Activated CD4-positive, alpha-beta T cell treated with anti-CD3 and anti-CD28 coated beads, Interleukin-2, amount 10 ng/mL, durations not matched to agents 7 days and 5 days (primary cell): ENCODE results near the gene RTN3. TPM values are rescaled to one million over a fixed set of nuclear protein-coding genes. Genes with fewer than 3 reads are reported as not detected.
"Not testable (repeated sequence)": the region's sequence is repeated elsewhere in the genome, so short reads cannot be mapped to it uniquely, and the experiment has no call there.

Source experiments
- CTCF ChIA-PET: fragments of 350-600 bp; sonication (Branson Sonifier 250); formaldehyde crosslinking; loops from one replicate; lab custom pipeline; 2021; ENCODE audit warnings: antibody characterized with exemption; lab: Charles Lee
- POLR2A ChIA-PET: fragments of 350-600 bp; sonication (Branson Sonifier 250); formaldehyde crosslinking; loops from one replicate; lab custom pipeline; 2021; ENCODE audit warnings: antibody characterized with exemption; lab: Charles Lee
- DNase-seq: peaks from one replicate; pipeline ENCODE4 v3.0.0-alpha.2; 2020
- H3K27ac Mint-ChIP-seq: one replicate; pipeline ENCODE4 v1.8.0; 2021; ENCODE audit warnings: mild to moderate bottlenecking, moderate library complexity, mixed read lengths
- H3K27me3 Mint-ChIP-seq: one replicate; pipeline ENCODE4 v1.8.0; 2021; ENCODE audit warnings: mixed read lengths
- H3K36me3 Mint-ChIP-seq: one replicate; pipeline ENCODE4 v1.8.0; 2021; ENCODE audit warnings: low read depth, mixed read lengths
- H3K4me1 Mint-ChIP-seq: one replicate; pipeline ENCODE4 v1.8.0; 2021; ENCODE audit warnings: mixed read lengths
- H3K4me3 Mint-ChIP-seq: one replicate; pipeline ENCODE4 v1.8.0; 2021; ENCODE audit warnings: mild to moderate bottlenecking, moderate library complexity, mixed read lengths
- H3K9me3 Mint-ChIP-seq: one replicate; pipeline ENCODE4 v1.8.0; 2021; ENCODE audit warnings: mixed read lengths
- total RNA-seq, 2 experiments: library from RNA; stranded (reverse); gene quantifications; one replicate each; pipeline ENCODE4 v1.2.3, GENCODE V29; 2021

Gene RTN3
- total RNA-seq, 2 experiments from 2014 or later: 65.9 to 72.7 TPM

- DNase-seq: peak; percentile 31
- no peaks in the 10 kb centered on the region for H3K27me3 Mint-ChIP-seq
- H3K9me3 Mint-ChIP-seq: no peaks in the 10 kb centered on the region
- peaks cover 41% of the 10 kb centered on the region for H3K4me1 Mint-ChIP-seq
- peak overlapping the region; percentile 79 for H3K4me3 Mint-ChIP-seq
- peaks cover 16% of the 10 kb centered on the region for H3K36me3 Mint-ChIP-seq
- CTCF ChIA-PET: interaction anchor here (1.3 to 1.5 kb wide), 4 partner anchors 9 to 188 kb away, joined by 3 to 8 read pairs (median 4); partner anchors contain the start of gene RTN3
- H3K27ac Mint-ChIP-seq: peak overlapping the region; percentile 92
- POLR2A ChIA-PET: no interaction called here
Observed at GRCh38 chr11:63670433-63671321, 10.6 kb upstream of the RTN3 start.

- Mint-ChIP-seq H3K27ac (peak within 1 kb of the TSS; percentile 92), H3K9me3 (no peaks in the 10 kb centered on the region), H3K36me3 (peaks cover 16% of the 10 kb centered on the region), H3K4me3 (peak within 1 kb of the TSS; percentile 79), H3K4me1 (peaks cover 38% of the 10 kb centered on the region), H3K27me3 (no peaks in the 10 kb centered on the region)
- peak; percentile 95 for DNase-seq
- CTCF ChIA-PET: interaction anchor here (1.3 to 1.5 kb wide), 3 partner anchors 8 to 10 kb away, joined by 3 to 8 read pairs (median 5); partner anchors contain the start of gene RTN3
- POLR2A ChIA-PET: no interaction called here
Observed at GRCh38 chr11:63671322-63672155, 9.8 kb upstream of the RTN3 start, which contains the start of gene ATL3. Gene ATL3, minus strand, starts transcription at chr11:63671376. Its CDS starts 41 bp downstream, at chr11:63671335.

- H3K9me3 Mint-ChIP-seq: no peaks in the 10 kb centered on the region
- peak overlapping the region; percentile 87 for H3K27ac Mint-ChIP-seq
- H3K36me3 Mint-ChIP-seq: peaks cover 16% of the 10 kb centered on the region
- H3K4me1 Mint-ChIP-seq: peaks cover 33% of the 10 kb centered on the region
- POLR2A ChIA-PET: no interaction called here
- no peak for DNase-seq
- H3K27me3 Mint-ChIP-seq: no peaks in the 10 kb centered on the region
- H3K4me3 Mint-ChIP-seq: peak overlapping the region; percentile 79
- CTCF ChIA-PET: interaction anchor here (1.3 kb wide), 1 partner anchor 9 kb away, joined by 5 read pairs; the partner anchor contains the start of gene RTN3
Observed at GRCh38 chr11:63672156-63672463, 9.2 kb upstream of the RTN3 start.

- Mint-ChIP-seq H3K27me3 (no peaks in the 10 kb centered on the region), H3K36me3 (peaks cover 12% of the 10 kb centered on the region), H3K9me3 (no peaks in the 10 kb centered on the region), H3K4me3 (no peak overlapping the region), H3K4me1 (peaks cover 29% of the 10 kb centered on the region), H3K27ac (peak overlapping the region; percentile 77)
- CTCF ChIA-PET: interaction anchor here (0.5 to 1.6 kb wide), 4 partner anchors 8 to 22 kb away, joined by 3 to 5 read pairs (median 4); partner anchors contain the start of gene RTN3
- POLR2A ChIA-PET: interaction anchor here (0.6 kb wide), 1 partner anchor 980 kb away, joined by 3 read pairs; no protein-coding TSS in a partner anchor
- DNase-seq: no peak
Observed at GRCh38 chr11:63672936-63673539, 8.3 kb upstream of the RTN3 start.

- H3K4me3 Mint-ChIP-seq: no peak overlapping the region
- ChIA-PET POLR2A (no interaction called here), CTCF (interaction anchor here (0.5 to 1.6 kb wide), 4 partner anchors 8 to 22 kb away, joined by 3 to 5 read pairs (median 4); partner anchors contain the start of gene RTN3)
Observed at GRCh38 chr11:63673579-63673978, 7.7 kb upstream of the RTN3 start.

GRCh38 chr11:63680834-63681320 lies 423 bp upstream of the RTN3 start:
- Mint-ChIP-seq H3K27ac (peak overlapping the region; percentile 94), H3K27me3 (no peaks in the 10 kb centered on the region), H3K9me3 (no peaks in the 10 kb centered on the region), H3K36me3 (peaks cover 5% of the 10 kb centered on the region), H3K4me3 (peak overlapping the region; percentile 86), H3K4me1 (peaks cover 27% of the 10 kb centered on the region)
- CTCF ChIA-PET: interaction anchor here (0.6 to 1.6 kb wide), 5 partner anchors 8 to 181 kb away, joined by 3 to 5 read pairs (median 5); partner anchors contain the start of gene ATL3
- DNase-seq: no peak
- POLR2A ChIA-PET: no interaction called here

More at GRCh38 chr11:63673579-63673978, 7.7 kb upstream of the RTN3 start:
- Mint-ChIP-seq H3K4me1 (peaks cover 23% of the 10 kb centered on the region), H3K27ac (no peak overlapping the region), H3K27me3 (no peaks in the 10 kb centered on the region), H3K36me3 (peaks cover 11% of the 10 kb centered on the region), H3K9me3 (no peaks in the 10 kb centered on the region)
- no peak for DNase-seq

GRCh38 chr11:63682066-63683021 lies 1.0 kb downstream of the RTN3 start:
- no peak for DNase-seq
- POLR2A ChIA-PET: no interaction called here
- Mint-ChIP-seq H3K27me3 (no peaks in the 10 kb centered on the region), H3K27ac (peak overlapping the region; percentile 94), H3K4me3 (peak overlapping the region; percentile 86), H3K4me1 (peaks cover 30% of the 10 kb centered on the region), H3K9me3 (no peaks in the 10 kb centered on the region), H3K36me3 (peaks cover 5% of the 10 kb centered on the region)
- CTCF ChIA-PET: interaction anchor here (0.6 to 1.6 kb wide), 6 partner anchors 13 to 875 kb away, joined by 3 to 7 read pairs (median 3); no protein-coding TSS in a partner anchor

GRCh38 chr11:63683133-63683991 lies 2.1 kb downstream of the RTN3 start:
- H3K27me3 Mint-ChIP-seq: no peaks in the 10 kb centered on the region
- no peaks in the 10 kb centered on the region for H3K9me3 Mint-ChIP-seq
- H3K36me3 Mint-ChIP-seq: peaks cover 5% of the 10 kb centered on the region
- ChIA-PET POLR2A (no interaction called here), CTCF (no interaction called here)
- DNase-seq: no peak
- peak overlapping the region; percentile 19 for H3K27ac Mint-ChIP-seq
- peaks cover 34% of the 10 kb centered on the region for H3K4me1 Mint-ChIP-seq
- peak overlapping the region; percentile 86 for H3K4me3 Mint-ChIP-seq

- H3K4me1 Mint-ChIP-seq: peaks cover 43% of the 10 kb centered on the region
- CTCF ChIA-PET, H3K4me3 Mint-ChIP-seq, DNase-seq, H3K27me3 Mint-ChIP-seq, H3K36me3 Mint-ChIP-seq, H3K9me3 Mint-ChIP-seq, H3K27ac Mint-ChIP-seq, POLR2A ChIA-PET: not testable (repeated sequence)
Observed at GRCh38 chr11:63685158-63685721, 3.9 kb downstream of the RTN3 start.

GRCh38 chr11:63686926-63687325 lies 5.6 kb downstream of the RTN3 start:
- H3K4me1 Mint-ChIP-seq: peaks cover 35% of the 10 kb centered on the region
- peaks cover 6% of the 10 kb centered on the region for H3K36me3 Mint-ChIP-seq
- no peaks in the 10 kb centered on the region for H3K9me3 Mint-ChIP-seq
- POLR2A ChIA-PET: interaction anchor here (0.6 kb wide), 1 partner anchor 21 kb away, joined by 3 read pairs; no protein-coding TSS in a partner anchor
- DNase-seq: no peak
- CTCF ChIA-PET: interaction anchor here (0.6 to 0.7 kb wide), 3 partner anchors 13 to 464 kb away, joined by 3 to 5 read pairs (median 3); no protein-coding TSS in a partner anchor
- H3K27me3 Mint-ChIP-seq: no peaks in the 10 kb centered on the region
- no peak overlapping the region for H3K27ac Mint-ChIP-seq
- H3K4me3 Mint-ChIP-seq: no peak overlapping the region
